Measurements from ENCODE around the gene SERPINC1. TPM values are rescaled to one million over a fixed set of nuclear protein-coding genes. Genes with fewer than 3 reads are reported as not detected.
A peak's percentile ranks its signal among the peaks of the same experiment; 100 is the strongest.

The SERPINC1 gene
- total and polyA plus RNA-seq, 10 of the 15 experiments (the other 5 are each of a cell fraction or from before 2014, with no cell fraction given) = 0.11 to 0.44 TPM; not detected in 8

GRCh38 chr1:173867753-173868265, 49.3 kb downstream of the SERPINC1 start, which contains the start of gene GAS5 (continued):
- TF ChIP-seq, protein P1, sequence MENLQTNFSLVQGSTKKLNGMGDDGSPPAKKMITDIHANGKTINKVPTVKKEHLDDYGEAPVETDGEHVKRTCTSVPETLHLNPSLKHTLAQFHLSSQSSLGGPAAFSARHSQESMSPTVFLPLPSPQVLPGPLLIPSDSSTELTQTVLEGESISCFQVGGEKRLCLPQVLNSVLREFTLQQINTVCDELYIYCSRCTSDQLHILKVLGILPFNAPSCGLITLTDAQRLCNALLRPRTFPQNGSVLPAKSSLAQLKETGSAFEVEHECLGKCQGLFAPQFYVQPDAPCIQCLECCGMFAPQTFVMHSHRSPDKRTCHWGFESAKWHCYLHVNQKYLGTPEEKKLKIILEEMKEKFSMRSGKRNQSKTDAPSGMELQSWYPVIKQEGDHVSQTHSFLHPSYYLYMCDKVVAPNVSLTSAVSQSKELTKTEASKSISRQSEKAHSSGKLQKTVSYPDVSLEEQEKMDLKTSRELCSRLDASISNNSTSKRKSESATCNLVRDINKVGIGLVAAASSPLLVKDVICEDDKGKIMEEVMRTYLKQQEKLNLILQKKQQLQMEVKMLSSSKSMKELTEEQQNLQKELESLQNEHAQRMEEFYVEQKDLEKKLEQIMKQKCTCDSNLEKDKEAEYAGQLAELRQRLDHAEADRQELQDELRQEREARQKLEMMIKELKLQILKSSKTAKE (IDR thresholded peaks at IDR 0.05; ENCODE audit: low read depth, poor library complexity, severe bottlenecking) = peak; percentile 76
- TF ChIP-seq NR2C1 (IDR thresholded peaks at IDR 0.05) (no peak), NRF1 (conservative IDR thresholded peaks at IDR 0.05; ENCODE audit: low read depth, low read length) (no peak), ZNF24 (IDR thresholded peaks at IDR 0.05) (no peak), STAT1 (conservative IDR thresholded peaks at IDR 0.05) (peak; percentile 94; the same call in 1 of the 2 replicates), RFX5 (IDR thresholded peaks at IDR 0.05; ENCODE audit: low read depth, low read length) (0 out of 2 replicates have a peak, but pooled peaks have one; percentile 30), CEBPB (IDR thresholded peaks at IDR 0.05; ENCODE audit: borderline replicate concordance in 1 of 2, low read depth in 2 of 2, low read length in 2 of 2) (no peak; a peak in 1 of 4 replicates), CUX1 (IDR thresholded peaks at IDR 0.05; ENCODE audit: insufficient replicate concordance, low read depth, low read length) (no peak), HDGF (IDR thresholded peaks at IDR 0.05) (peak; percentile 99), GABPA (IDR thresholded peaks at IDR 0.05; ENCODE audit: low read depth) (no peak), PAX8 (IDR thresholded peaks at IDR 0.05) (peak; percentile 28; the same call in 1 of the 2 replicates), HDAC6 (IDR thresholded peaks at IDR 0.05; ENCODE audit: unreplicated experiment) (peak; percentile 91), FOXM1 (IDR thresholded peaks at IDR 0.05; ENCODE audit: low read depth, low read length) (peak; percentile 1; the same call in 1 of the 2 replicates), KAT2A (conservative IDR thresholded peaks at IDR 0.05; ENCODE audit: control insufficient read depth, low read depth, low read length) (no peak), JUND (IDR thresholded peaks at IDR 0.05; ENCODE audit: low read depth, low read length) (peak; percentile 32; the same call in 1 of the 2 replicates), RUNX3 (IDR thresholded peaks at IDR 0.05; ENCODE audit: low read length) (peak; percentile 92), IKZF2 (IDR thresholded peaks at IDR 0.05) (peak in 1 of 2 experiments; percentile 71; a peak in 1 of 4 replicates), POLR2A (IDR thresholded peaks at IDR 0.05; ENCODE audit: low read depth, low read length) (peak; percentile 98), NKRF (conservative IDR thresholded peaks at IDR 0.05) (peak; percentile 95), SMARCA5 (IDR thresholded peaks at IDR 0.05) (peak; percentile 10; the same call in 1 of the 2 replicates), MYC (IDR thresholded peaks at IDR 0.05; ENCODE audit: insufficient read depth, insufficient read length, insufficient replicate concordance, low read length, severe bottlenecking) (peak; percentile 99), DPF2 (IDR thresholded peaks at IDR 0.05) (no peak; the same call in 1 of the 2 replicates), RBBP5 (conservative IDR thresholded peaks at IDR 0.05) (peak; percentile 94; the same call in 1 of the 2 replicates)

Data from GM12878 (cell line).